Activated CD4-positive, alpha-beta T cell treated with anti-CD3 and anti-CD28 coated beads, Interleukin-10, Interleukin-2, amounts not matched to agents 100 ng/mL and 50 ng/mL, durations not matched to agents 16 hours and 8 hours (primary cell): Measurements from ENCODE around the gene FDXR.
A peak's percentile ranks its signal among the peaks of the same experiment; 100 is the strongest.
"Not testable (repeated sequence)": the region's sequence is repeated elsewhere in the genome, so short reads cannot be mapped to it uniquely, and the experiment has no call there.

Experiments
- DNase-seq: peaks from one replicate; pipeline ENCODE4 v3.0.0-alpha.2; 2020

Gene FDXR, protein sequence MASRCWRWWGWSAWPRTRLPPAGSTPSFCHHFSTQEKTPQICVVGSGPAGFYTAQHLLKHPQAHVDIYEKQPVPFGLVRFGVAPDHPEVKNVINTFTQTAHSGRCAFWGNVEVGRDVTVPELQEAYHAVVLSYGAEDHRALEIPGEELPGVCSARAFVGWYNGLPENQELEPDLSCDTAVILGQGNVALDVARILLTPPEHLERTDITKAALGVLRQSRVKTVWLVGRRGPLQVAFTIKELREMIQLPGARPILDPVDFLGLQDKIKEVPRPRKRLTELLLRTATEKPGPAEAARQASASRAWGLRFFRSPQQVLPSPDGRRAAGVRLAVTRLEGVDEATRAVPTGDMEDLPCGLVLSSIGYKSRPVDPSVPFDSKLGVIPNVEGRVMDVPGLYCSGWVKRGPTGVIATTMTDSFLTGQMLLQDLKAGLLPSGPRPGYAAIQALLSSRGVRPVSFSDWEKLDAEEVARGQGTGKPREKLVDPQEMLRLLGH

DNA sequence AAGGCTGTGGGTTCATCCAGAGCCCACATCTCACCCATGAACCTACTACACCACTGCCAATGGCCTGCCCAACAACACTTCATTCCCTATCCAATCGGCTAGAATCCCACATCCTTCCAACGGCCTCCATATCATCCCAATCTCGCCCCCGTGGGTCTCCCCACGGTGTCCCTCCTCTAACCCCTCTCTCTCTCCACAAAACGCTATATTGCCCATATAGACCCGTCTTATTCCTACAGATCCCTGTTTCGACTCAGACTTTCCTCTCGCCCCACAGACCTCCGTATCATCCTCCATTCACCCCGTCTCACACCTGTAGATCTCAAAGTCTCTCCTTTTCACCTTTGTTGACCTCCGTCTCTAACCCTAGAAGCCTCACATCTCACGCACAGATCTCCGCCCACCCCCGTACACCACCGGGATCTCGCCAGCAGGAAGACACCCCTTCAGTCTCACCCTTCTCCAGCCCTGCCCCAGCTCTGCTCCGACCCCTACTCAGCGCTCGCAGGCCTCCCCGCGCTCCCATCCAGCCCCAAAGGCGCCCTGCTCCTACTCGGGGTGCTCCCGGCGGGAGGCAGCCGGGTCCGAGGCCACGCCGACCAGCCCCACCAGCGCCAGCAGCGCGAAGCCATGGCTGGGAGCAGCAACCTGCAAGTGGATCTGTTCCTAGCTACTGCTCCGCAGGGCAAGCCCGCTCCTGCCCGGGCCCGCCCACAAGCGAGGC, at the start of gene FDXR:
FDXR (minus strand) TSS at position 682 of the 724 bp plus-strand sequence; CDS start at position 632, 50 bp downstream.
- DNase-seq, result no peak

DNA sequence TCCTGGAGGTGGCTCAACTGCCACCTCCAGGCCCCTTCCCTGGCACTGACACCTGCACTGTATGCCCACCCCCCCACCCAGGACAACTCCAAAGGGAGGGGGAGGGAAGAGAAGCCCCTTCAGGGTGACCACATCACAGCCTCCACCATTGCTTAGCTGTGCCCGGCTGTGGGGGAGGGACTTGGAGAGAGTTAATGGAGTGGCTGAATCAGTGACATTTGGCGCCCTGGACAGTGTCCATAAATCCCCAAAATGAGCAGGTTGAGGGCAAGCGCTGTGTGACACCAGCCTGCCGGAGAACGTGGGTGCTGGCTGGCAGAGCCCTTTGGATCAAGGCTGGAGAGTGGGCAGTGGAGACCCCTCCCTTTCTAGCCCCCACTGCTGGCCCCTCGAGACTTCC, 49.4 kb upstream of the FDXR start:
- DNase-seq, result no peak

DNA sequence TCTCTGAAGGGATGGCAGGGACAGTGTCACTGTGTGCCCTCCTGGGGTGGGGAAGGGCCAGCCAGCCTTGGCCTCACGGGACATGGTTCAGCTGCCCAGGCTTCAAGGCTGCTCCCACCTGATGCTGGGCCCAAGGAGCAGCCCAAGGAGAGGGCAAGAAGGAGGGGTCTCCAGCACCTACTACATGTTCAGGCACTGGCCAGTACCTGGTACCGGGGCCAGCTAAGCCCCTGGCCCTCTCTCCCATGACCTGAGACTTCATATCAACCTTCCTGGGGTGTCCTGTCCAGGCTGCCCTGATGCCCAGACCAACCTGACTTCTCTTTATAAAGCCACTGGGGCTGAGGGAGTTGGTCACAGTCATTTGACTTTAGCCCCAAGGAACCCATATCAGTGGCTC, 49.0 kb upstream of the FDXR start:
- no peak for DNase-seq

DNA sequence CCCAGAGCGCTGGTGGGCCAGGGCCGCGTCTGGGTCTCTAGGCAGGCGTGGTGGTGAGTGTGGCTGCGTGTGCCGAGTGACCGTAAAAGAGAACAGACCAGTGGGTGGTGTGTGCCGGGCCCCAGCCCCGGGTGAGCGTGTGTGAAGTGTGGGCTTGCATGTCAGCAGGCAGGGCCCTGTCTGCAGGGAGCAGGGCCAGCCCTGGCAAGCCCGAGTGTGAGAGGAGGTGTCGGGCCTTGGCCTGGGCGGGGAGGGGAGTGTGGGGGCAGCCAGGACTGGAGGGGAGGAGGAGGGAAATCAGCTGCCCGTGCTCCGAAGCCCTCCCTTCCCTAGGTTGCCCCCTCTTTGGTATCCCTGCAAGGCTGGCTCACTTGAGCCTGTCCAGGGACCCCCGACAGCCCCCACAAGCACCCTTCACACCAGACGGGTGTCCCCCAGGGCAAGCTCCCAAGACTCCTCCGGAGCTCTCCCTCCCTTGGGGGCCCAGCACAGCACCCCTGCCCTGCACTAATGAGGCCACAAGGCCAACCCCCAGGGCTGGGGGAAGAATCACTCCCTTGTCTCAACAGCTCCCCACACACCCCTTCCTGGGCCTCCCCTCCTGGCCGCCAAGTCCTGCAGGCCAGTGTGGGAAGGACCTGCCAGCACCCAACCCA, 48.4 kb upstream of the FDXR start:
- no peak for DNase-seq

DNA sequence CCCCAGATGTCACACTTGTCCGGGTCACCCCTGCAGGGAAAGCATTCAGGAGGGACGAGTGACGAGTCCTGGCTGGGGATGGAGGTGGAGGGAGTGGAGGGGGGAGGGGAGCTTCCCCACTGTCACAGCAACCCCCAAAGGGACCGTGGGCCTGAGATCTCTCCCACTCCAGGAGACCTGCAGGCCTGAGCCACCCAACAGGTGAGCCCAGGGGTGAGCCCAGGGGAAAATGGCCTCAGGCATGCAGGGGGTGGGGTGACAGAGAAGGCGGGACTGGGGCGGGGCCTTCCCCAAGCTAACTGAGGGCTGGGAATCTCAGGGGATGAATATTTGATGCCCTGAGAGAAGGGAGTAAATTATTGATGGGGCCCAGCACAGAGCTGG, 47.8 kb upstream of the FDXR start:
- DNase-seq, result no peak

DNA sequence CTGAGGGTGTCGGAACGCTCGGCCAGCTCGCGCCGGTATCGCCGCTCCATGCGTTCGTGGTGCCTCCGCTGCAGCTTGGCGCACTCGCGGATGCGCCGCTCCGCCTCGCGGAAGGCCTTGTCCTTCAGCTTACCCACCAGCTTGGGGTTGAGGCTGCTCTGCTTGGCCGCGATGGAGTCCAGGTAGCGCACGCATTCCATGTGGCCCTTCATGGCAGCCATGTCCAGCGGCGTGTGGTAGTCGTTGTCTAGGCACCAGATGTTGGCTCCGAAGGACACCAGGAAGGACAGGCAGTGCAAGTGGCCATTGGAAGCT, 47.5 kb upstream of the FDXR start:
- DNase-seq, result no peak

DNA sequence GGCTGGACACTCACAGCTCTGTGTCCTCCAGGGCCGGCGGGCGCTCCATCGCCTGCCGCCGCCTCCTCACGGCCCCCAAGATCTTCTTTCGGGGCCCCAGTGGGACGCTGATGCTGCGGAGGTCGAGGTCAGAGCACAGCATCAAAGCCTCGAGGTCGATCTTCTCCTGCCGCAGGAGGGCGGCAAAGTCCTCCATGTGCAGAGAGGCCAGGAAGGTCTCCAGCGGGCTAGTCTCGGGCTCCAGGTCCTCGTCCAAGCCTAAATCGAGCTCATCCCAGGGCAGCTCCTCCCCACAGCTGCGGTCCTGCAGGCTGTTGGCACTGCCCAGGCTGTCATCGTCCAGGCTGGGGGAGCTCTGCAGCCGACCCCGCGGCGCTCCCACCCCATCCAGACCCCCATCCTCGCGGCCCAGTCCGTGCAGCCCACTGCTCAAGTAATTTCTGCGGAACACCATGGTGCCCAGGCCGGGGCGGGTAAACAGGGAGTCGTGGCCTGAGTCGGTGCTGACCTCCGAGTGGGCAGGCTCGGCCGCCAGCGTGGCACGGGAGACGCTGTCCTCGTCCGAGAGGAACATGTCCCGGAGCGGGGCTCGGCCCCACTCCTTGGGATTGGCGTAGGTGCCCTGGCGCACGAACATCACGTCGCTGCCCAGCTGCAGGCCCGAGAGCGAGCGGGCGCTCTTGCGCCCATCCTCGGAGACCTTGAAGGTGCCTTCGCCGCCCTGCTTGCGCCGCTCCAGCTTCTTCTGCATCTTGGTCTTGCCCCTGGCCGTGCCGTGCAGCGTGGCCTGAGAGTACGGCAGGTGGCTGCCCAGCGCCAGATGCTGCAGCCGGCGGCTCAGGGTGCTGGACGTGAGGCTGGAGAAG, 46.9 kb upstream of the FDXR start:
- DNase-seq, result peak; percentile 16

DNA sequence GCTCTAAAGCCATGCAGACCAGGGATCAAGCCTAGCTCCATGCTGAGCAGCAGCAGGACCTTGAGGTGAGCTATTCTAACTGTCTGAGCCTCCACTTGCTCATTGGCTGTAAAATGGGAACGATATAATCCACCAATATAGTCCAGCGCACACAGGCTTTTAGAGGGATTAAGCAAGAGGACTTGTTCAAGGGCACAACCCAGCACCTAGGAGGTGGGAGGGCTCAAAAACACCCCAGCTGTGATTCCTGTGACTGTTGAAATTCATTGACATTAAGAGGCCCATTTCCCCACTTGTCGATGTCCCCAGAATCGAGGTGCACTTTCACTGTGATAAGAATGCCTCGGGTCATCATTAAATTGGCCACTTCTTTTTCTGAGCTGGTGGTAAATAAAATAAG, 46.1 kb upstream of the FDXR start:
- no peak for DNase-seq

DNA sequence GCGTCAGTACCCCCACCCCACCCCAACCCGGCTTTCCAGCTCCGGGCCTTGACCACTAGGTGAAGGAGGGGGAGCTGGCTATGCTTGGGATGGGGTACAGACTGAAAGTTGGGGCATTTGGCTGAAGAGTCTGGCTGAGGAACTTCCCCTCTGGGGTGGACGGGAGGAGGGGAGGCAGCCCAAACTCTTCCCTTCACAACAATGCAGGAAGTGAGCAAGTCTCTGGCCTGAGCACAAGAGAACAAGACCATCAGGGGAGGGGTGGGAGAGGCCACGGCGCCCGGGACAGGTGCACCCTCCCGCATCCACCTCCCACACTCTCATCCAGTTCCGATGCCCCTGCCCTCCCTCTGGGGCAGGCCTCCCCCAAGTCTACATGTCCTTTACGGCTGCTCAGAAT, 44.6 kb upstream of the FDXR start:
- no peak for DNase-seq

DNA sequence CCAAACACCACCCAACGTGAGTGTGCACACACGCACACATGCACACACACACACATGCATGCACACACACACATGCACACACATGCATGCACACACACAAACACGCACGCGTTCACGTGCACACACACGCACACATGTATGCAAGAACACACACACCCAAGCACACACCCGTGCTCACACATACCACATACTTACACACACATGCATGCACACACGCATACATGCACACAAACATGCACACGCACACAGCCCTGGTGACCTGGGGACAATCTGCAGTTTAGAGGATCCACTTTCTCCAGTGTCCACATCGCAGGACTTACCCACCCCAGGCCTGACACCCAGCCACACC, 44.0 kb upstream of the FDXR start:
- no peak for DNase-seq

DNA sequence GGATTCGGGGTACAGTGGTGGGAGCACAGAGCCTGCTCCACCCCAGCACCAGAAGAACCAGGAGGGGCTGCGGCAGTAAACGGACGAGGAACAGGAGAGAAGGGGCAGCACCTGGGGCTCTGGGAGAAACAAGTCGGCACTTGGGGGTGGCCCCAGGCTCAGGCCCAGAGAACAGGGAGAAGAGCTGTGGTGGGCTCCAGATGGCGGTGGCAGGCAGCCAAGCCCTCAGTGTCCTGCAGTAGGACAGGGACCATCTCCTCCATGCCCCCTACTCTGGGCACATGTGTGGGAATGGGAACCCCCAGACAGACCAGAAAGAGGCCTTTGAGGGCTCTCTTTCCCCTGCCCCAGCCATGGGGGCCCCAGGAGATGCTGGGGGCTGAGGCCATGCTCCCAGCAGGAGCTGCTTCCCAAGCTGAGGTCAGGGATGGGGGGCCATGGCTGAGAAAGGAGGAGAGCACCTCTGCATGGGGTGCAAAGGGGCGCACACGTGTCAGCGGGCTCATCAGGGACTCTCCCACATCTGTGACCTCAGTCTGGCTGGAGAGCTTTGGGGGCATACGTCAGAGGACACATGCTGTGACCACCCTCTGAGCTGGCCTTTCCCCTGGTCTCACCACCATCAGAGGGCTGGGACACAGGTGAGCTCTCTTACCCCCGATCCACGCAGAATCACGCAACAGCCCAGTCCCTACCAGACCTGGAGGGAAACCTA, 43.5 kb upstream of the FDXR start:
- DNase-seq, result no peak

DNA sequence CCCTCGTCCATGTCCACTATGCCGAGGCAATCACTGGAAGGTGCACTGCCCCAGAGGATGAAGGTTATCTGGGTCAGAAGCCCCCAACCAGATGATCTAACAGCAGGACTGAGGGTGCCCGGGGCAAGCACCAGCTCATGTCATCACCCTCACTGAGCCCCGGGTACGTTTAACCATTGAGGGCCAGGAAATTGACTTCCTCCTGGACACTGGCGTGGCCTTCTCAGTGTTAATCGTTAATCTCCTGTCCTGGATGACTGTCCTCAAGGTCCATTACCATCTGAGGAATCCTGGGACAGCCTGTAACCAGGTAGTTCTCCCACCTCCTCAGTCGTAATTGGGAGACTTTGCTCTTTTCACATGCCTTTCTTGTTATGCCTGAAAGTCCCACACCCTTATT, 38.6 kb upstream of the FDXR start:
- DNase-seq, result not testable (repeated sequence)

DNA sequence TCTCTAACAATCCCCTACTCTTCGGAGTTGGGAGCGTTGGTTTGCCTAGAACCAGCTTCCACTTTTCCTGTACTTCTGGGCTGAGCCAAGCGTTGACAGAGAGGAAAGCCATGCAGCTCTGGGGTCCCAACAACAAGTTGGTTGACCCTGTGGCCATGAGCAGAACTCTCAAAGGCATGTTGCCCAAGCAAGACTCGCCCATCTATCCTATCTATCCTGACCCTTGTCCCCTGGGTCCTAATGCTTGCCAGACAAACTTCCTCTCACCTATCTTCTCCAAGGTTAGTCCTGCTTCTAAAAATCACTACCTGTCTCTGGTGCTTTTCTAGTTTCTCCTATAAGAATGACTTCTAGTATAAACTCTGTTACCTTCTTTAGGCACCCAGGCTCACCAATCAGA, 36.3 kb upstream of the FDXR start:
- DNase-seq, result not testable (repeated sequence)

DNA sequence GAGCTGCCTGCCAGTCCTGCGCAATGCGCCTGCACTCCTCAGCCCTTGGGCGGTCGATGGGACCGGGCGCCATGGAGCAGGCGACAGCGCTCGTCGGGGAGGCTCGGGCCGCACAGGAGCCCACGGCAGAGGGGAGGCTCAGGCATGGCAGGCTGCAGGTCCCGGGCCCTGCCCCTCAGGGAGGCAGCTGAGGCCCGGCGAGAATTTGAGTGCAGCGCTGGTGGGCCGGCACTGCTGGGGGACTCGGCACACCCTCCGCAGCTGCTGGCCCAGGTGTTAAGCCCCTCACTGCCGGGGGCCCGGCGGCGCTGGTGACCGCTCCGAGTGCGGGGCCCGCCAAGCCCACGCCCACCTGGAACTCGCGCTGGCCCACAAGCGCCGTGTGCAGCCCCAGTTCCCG, 34.2 kb upstream of the FDXR start:
- no peak for DNase-seq

DNA sequence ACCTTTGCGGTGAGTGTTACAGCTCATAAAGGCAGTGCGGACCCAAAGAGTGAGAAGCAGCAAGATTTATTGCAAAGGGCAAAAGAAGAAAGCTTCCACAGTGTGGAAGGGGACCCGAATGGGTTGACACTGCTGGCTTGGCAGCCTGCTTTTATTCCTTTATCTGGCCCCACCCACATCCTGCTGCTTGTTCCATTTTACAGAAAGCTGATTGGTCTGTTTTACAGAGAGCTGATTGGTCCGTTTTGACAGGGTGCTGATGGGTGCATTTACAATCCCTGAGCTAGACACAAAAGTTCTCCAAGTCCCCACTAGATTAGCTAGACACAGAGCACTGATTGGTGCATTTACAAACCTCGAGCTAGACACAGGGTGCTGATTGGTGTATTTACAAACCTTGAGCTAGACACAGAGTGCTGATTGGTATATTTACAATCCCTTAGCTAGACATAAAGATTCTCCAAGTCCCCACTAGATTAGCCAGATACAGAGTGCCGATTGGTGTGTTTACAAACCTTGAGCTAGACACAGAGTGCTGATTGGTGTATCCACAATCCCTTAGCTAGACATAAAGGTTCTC, 33.5 kb upstream of the FDXR start:
- not testable (repeated sequence) for DNase-seq

DNA sequence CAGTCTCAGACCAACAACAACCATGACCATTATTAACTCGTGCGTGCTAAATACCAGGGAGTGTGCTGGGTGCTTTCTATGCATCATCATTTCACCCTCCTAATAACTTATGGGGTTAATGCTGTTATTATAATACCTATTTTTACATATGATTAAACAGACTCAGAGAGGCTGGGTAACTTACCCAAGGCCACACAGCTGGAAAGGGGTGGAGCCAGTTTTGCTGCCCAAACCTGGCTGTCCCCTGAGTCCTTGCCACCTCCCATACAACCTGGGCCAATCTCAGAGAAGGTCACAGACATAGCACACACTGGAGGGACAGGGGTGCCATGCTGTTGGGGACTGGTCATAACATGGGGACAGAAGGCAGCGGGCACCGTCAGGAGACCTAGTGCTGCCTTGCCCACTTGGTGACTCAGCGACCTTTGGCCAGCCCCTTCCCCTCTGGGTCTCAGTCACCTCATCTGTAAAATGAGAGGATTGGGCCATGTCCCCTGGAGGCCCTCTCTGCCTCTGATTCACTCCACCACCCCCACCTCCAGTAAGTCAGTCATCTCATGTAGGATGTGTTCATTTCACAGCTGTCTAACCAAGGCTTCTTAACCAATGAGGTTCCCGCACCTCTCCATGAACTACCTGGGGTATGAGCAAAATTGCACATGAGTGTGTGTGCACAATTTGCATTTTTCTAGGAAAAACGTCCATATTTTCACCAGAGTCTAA, 32.1 kb upstream of the FDXR start:
- DNase-seq, result no peak

DNA sequence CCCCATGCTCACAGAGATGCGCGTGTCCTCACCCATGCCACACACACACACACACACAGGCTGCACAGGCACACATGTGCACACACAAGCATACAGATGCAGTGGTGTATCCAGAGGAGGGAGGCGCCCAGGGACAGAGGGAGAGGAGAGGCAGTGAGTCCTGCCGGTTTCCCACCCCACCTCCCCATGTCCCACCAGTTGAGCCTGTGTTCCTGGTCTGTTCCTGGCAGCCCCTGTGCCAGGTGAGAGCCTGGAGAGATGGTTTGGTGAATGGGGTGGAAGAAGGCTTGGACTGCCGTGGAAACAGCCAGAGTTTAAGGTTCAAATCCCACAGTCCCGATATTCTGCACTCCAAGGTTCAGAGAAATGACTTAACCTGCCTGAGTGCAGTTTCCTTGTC, 30.9 kb upstream of the FDXR start:
- no peak for DNase-seq

DNA sequence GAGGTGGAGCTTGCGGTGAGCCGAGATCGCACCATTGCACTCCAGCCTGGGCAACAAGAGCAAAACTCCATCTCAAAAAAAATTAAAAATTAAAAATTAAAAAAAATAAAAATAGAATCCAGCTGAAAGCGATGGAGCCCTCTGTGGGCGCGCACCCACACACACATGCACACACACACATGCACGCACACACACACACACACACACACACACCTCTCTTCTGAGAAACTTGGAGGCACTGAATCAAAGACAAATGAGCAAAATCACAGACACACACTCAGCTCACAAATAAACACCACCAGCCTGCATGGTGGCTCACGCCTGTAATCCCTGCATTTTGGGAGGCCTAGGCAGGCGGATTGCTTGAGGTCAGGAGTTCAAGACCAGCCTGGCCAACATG, 30.2 kb upstream of the FDXR start:
- DNase-seq, result no peak

DNA sequence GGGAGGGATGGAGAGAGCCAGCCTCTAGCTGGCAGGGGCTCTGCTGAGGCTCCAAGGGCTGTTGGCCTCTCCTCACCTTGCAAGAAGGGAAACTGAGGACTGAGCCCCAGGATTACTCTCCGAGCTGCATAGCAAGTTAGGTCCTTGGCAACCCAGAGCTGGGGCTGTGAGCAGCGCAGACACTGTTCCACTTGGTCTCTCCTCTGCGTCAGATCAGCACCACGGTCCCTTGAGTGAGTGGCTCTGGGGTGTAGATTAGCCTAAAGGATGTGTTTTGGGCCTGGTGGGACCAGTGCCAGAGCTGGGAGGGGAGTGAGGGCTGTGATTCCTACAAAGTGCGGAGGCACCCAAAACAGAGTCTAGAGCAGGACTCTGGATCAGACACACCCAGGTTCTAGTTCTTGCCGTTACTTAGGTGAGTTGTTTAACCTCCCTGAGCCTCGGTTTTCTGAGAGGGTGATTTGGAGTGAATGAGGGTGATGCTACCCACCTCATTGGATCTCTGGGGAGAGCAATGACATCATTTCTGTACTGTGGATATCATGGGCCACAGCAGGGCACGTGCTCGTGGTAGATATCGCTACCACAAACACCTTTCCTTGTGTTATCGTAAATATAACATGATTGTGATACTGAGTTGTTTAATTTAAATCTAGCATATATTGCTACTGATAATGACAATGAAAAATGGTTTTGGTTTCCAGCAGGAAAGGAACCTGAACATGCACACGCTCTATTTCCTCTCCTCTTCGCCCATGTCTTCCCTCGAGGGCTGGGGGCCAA, 28.8 kb upstream of the FDXR start:
- no peak for DNase-seq

DNA sequence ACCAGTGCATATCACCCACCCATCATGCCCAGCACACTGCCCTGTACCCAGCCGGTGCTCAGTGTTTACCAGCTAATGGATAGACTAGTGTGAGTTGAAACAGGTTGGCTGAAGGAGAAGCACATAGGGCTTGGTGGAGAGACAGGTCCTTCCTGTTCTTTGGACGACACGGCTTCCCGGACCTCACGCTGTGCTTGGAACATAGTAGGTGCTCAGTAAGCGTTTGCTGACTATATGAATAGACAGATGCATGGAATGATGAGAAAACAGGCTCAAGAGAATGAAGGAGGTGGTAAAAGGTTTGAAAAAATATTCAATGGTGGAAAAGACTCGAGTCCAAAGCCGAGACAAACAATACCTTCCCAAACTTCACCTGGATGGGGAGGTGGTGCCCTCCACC, 27.4 kb upstream of the FDXR start:
- DNase-seq, result no peak
